Stimulated activated CD4-positive, alpha-beta T cell treated with anti-CD3 and anti-CD28 coated beads, Interleukin-4, amount 100 ng/mL, for 4 hours (primary cell): ENCODE data around the gene BAIAP3.

Experiments used
- DNase-seq, 2 experiments: peaks; one replicate each; pipeline ENCODE4 v3.0.0-alpha.2; 2020

BAIAP3 gene

GRCh38 chr16:1374418-1375297, 41.2 kb downstream of the BAIAP3 start:
- DNase-seq = no peak

GRCh38 chr16:1375298-1375640, 41.8 kb downstream of the BAIAP3 start:
- no peak for DNase-seq

DNA sequence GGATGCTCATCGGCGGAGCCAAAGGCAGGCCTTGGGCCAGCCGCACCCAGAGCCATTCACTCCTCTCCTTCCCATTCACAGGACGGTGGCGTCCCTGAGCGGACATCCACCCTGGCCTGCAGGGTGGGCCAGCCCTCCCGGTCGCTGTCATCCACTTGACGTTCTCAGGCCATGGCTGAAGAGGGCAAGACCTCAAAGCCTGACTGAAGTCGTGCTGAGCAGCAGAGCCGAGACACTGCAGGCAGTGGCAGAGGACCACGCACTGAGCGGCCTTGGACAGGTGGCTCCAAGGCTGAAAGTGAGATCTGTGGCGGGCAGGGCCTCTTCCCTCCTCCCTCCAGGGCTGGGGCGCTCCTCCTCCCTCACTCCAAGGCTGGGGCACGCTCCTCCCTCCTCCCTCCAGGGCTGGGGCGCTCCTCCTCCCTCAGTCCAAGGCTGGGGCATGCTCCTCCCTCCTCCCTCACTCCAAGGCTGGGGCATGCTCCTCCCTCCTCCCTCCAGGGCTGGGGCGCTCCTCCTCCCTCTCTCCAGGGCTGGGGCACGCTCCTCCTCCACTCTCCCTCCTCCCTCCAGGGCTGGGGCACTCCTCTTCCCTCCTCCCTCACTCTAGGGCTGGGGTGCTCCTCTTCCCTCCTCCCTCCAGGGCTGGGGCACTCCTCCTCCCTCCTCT, 42.4 kb downstream of the BAIAP3 start:
- DNase-seq = no peak

DNA sequence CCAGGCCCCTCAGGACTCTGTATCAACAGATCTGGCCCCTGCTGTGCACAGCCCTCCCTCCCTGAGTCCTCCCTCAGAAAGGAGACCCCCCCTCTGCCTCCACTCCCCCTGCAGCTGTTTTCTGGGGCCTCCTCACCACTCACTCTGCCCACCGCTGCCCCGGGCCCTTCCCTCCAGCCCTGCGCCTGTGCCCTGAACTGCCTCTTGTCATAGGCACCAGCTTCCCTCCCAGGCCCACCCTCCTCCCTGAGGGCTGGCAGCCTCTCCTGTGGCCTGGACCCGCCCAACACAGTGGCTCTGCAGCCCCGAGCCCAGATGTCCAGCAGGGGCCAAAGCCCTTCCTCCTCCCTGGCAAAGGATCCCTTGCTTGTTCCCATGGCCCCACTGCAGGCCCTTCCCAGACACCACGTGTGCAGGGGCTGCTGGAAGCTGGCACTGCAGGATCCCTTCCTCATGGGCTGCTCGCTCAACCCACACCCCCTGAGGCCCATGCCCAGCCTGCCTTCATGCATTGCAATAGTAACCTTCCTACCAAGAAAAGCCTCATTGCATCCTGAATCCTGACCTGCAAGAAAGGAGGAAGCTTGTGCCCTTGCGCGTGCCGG, 44.1 kb downstream of the BAIAP3 start:
- no peak for DNase-seq

DNA sequence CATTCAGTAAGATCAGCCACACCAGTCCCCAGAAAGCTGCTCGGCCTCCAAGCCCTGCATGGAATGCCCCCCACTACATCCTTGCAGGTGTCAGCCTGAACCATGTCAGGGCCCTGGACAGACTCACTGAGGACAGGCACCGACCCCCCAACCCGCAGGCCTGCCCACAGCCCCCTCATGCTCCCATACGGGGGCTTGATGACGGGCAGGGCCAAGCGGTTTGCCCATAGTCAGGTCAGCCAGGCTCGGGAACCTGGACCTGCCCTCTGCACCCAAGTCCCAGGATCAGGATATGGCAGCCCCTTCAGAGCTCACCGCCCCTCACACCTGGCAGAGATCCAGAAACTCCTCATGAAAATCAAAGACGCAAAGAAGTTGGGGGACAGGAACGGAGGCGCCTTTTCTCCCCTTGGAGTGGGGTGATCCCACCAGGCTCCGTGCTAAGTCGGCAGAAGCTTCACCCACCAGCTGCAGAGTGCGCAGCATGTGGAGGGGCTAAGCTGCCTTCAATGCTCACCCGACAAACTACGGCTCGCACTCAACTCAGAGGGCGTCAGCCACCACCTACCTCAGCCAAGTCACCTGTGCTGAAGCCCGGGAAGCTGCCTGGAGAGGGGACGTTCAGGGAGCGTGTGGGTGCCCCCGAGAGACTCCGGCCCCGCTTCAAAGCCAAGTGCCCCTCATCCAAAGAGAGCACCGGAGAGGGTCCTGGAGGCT, 44.8 kb downstream of the BAIAP3 start:
- DNase-seq = no peak

DNA sequence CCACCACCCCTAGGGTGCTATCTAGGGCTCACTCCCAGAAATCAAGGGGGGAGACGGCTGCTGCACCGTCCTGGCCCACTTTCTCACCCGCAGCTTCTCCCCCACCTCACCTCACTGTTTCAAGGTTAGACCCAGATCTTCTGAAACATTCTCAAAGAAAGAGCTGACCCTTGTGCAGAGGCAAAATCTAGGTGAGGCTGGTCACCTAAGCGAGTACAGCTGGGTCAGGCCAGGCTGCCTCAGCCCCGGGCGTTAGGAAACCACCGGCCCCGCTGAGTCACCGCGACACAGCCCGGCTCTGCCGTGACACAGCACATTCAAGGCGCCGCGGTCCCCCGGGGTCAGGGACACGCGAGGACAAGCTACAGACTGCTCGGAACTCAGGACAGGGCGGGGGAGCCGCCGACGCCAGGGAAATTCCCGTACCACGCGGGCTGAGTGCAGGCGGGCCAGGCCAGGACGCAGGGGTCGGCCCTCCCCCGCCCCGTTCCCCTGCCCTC, 45.4 kb downstream of the BAIAP3 start:
- peak; percentile 69 to 74 for DNase-seq

DNA sequence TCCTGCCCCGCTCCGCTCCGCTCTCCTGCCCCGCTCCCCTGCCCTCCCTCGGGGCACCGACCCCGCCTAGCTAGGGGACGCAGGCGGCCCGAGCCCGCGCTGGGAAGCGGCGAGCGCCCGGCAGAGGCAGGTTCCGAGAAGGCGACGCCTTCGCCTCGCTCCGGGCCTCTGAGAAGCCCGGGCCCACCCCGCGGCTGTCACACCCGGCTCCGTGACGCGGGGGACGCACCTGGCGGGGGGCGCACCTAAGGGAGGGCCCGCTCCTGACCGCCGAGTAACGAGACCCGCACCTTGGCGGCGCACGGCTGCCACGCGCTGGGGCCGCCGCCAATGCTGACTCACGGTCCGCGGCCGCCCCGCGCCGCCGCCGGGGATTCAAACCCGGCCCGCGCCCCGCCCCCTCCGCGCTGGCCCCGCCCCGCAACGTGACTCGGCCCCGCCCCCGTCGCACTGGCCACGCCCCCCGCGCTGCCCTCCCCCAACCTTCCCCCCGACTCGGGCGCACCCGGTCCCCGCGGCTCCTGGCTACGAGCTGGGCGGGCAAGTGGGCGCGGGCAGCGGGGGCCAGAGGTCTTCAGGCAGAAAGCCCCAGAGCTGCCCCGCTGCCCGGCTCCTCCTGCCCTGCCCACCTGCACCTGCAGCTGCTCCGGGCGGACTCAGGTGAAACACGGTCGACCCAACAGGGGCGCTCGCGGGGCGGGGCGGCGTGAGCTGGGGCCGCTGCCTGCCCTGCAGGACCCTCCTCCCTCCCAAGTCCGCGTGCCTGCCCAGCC, 46.0 kb downstream of the BAIAP3 start:
- DNase-seq = peak; percentile 60 to 86

- DNase-seq = no peak
These were observed 46.8 kb downstream of the BAIAP3 start for GRCh38 chr16:1380195-1380594.

- no peak for DNase-seq
These were observed 48.4 kb downstream of the BAIAP3 start for GRCh38 chr16:1381612-1382406.

DNA sequence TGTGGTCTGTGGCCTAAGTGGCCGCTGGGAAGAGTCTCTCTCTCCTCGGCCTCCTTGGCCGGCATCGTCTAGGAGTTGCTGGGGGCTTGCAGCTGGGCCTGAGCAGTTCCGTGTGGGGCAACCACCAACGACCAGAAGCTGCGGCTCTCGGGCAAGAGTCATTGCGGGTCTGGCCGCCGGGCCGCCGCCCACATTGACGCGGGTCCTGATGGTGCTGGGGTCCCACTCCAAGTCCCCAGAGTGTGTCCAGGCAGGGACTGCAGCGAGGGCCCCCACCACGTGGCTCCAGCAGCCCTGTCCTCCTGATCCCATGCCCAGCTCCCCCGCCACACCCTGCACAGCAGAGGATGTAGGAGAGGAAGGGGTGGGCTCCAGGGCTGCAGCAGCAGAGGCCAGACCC, 50.1 kb downstream of the BAIAP3 start:
- no peak for DNase-seq

DNA sequence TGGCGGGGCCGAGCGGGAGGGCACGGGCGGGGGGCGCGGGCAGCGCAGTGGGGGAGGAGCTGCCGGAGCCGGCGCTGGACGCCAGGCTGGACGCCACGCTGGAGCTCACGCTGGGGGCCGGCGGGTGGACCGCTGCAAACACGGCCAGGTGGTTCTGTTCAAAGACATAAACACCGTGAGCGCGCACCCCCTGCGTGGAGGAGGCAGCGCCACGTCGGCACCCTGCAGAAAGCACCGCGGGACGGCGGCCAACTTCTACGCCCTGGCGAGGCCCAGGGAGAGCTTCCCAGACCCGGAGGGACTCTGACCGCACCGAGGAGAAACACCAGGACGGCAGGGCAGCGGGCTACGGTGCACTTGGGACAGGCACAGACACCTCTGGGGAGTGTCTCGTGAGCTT, 51.8 kb downstream of the BAIAP3 start:
- no peak for DNase-seq

DNA sequence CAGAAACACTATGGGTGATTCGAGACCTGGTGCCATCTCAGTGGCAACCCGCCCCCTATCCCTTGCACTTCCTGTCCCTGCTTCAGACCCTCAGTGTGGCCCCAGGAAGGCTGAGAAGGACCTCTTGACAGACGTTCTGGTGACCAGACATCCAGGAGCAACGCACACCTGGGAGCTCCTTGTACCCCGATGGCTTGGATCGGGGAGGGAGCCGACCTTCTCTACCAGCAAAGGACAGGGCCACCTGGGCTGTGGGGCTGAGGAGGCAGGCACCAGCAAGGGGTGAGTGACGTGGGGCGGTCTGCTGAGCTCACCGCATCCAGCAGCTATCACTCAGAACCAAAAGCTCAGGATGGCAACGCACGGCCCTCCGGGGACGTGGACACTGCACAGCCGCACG, 53.9 kb downstream of the BAIAP3 start:
- DNase-seq = no peak

DNA sequence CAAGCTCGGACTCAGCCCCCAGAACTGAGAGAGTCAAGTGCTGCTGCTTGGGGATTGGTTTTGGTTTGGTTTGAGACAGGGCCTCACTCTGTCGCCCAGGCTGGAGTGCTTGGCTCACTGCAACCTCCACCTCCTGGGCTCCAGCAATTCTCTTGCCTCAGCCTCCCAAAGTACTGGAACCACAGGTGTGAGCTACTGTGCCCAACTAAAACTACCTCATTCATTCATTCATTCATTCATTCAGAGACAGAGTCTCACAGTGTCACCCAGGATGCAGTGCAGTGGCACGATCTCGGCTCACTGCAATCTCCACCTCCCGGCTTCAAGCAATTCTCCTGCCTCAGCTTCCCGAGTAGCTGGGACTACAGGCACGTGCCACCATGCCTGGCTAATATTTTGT, 56.3 kb downstream of the BAIAP3 start:
- no peak for DNase-seq

DNA sequence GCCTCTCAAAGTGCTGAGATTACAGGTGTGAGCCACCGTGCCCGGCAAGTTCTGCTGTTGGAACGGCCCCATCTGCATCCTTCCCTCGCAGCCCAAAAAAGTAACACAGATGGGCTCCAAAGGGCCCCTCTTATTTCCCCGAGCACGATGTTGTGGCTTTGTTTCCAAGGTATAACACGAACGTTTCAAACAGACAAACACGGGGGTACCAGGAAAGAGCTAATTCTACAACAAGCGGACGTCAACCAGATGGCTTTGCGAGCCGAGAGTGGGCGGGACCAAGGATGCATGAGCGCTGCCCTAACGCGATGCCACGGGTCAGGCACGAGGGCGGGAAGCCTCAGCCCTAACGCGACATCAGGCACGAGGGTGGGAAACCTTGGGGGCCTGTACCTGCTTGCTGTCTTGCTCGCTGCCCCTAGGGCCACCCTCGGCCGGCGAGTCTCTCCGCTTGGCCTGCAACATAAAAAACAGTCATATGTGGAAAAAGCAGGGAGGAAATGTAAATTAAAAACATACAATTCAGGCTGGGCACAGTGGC, 56.9 kb downstream of the BAIAP3 start:
- no peak for DNase-seq

GRCh38 chr16:1392826-1393225, 59.4 kb downstream of the BAIAP3 start:
- DNase-seq = no peak

GRCh38 chr16:1393613-1394176, 60.2 kb downstream of the BAIAP3 start:
- no peak for DNase-seq

DNA sequence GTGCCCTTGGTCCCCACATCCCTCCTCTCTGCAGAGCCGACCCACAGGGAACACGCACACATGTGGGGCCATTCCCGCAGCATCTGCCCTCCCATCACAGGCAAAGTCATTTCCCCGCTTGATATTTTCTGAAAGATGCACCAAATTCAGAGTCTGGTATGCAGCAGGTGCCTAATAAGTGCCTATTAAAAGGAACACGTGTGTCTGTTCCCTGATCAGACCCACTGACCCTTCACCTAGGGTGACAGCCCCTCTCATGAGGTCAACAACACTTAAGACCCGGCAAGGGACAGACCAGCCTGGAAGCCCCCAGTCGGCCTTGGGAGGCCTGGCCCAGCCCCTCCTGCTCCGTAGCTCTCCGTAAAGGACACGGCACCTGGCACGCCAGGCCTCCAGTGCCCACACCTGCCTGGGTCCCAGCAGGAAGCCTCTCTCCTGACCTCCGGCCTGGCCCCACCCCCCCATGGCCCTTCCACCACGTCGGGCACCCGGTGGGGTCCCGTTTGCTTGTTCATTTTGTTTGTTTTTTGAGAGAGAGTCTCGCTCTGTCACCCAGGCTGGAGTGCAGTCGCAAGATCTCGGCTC, 61.0 kb downstream of the BAIAP3 start:
- DNase-seq = no peak

DNA sequence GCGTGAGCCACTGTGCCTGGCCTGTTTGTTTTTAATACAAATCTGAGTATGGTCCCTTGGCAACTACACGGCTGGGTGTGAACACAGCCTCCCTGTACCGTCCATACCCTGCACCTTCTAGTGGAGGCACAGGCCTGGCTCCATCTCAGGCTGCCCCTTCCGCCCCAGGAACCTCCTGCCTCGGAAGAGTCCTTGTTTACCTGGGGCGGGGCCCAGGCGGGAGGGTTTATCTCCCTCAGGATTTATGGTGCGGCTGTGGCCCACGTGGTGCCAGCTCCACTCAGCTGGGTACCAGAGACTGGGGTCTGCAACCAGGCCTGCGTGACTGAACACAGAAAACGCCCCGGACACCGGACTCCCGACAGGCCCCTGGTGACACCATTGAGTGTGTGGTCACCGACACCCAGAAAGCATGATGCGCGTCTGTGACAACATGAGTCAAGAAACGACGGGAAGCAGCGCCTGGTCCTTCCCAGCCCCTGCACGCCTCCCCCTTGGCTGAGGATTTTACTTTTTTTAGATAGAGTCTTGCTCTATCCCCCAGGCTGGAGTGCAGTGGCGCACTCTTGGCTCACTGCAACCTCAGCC, 62.1 kb downstream of the BAIAP3 start:
- DNase-seq = no peak

DNA sequence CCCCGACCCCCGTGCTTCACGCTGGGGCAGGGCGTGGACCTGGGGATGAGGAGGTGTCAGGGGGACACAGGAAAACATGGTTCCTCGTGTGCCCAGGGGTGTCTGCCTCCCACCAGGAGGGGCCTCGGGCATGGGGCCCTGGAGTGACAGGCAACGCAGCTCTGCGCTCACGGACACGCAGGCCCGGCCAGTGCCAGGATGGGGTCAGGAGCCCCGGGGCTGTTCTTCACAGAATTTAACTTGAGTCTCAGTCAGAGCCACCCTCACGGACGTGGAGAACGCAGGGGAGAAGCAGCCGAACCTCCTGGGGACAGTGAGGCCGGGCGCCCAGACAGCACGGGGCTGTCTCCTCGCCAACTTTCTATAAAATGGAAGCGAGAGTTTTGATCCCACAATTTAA, 64.3 kb downstream of the BAIAP3 start:
- DNase-seq = no peak

DNA sequence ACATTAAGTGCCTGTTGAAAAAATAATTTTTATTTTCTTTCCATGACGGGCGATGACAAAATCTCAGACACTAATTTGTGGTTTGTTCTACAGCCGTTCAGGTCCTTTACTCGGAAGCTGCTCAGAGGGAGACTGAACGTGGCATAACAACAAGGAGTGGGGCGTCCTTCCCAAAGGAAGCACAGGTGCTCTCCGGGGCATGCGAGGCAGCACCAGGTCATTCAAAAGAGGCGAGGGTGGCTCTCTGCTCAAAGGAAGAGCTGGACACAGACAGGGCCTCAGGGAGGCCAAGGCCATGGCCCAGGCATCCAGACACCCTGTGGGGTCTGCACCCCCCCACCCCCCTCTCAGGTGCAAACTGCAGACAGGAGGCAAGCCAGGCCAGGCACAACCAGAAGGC, 64.9 kb downstream of the BAIAP3 start:
- no peak for DNase-seq
